Stimulated activated CD8-positive, alpha-beta memory T cell treated with anti-CD3 and anti-CD28 coated beads, Interleukin-15, amount 100 ng/mL, for 24 hours (primary cell): Measurements from ENCODE around the gene VAV2.
"Not testable (repeated sequence)": the region's sequence is repeated elsewhere in the genome, so short reads cannot be mapped to it uniquely, and the experiment has no call there.

ENCODE experiments used
- DNase-seq: peaks from one replicate; pipeline ENCODE4 v3.0.0-alpha.2; 2020; ENCODE audit warnings: low read depth

The VAV2 gene

GRCh38 chr9:133916159-133916541, 76.0 kb downstream of the VAV2 start:
- DNase-seq, result no peak

GRCh38 chr9:133915534-133916158, 76.5 kb downstream of the VAV2 start:
- no peak for DNase-seq

GRCh38 chr9:133914442-133915342, 77.4 kb downstream of the VAV2 start:
- no peak for DNase-seq

- DNase-seq, result no peak
Observed at GRCh38 chr9:133913571-133914369, 78.4 kb downstream of the VAV2 start.

- no peak for DNase-seq
Observed at GRCh38 chr9:133910855-133911514, 81.1 kb downstream of the VAV2 start.

- no peak for DNase-seq
Observed at GRCh38 chr9:133906932-133907910, 84.9 kb downstream of the VAV2 start.

GRCh38 chr9:133906218-133906617, 85.9 kb downstream of the VAV2 start:
- DNase-seq, result no peak

GRCh38 chr9:133905493-133905892, 86.6 kb downstream of the VAV2 start:
- no peak for DNase-seq

- no peak for DNase-seq
Observed at GRCh38 chr9:133904346-133905090, 87.6 kb downstream of the VAV2 start.

- no peak for DNase-seq
Observed at GRCh38 chr9:133901184-133901835, 90.8 kb downstream of the VAV2 start.

- DNase-seq, result no peak
Observed at GRCh38 chr9:133897675-133898074, 94.4 kb downstream of the VAV2 start.

GRCh38 chr9:133896007-133896406, 96.1 kb downstream of the VAV2 start:
- not testable (repeated sequence) for DNase-seq

- DNase-seq, result no peak
Observed at GRCh38 chr9:133895335-133895734, 96.8 kb downstream of the VAV2 start.

- DNase-seq, result no peak
Observed at GRCh38 chr9:133894377-133895321, 97.5 kb downstream of the VAV2 start.

GRCh38 chr9:133893191-133893994, 98.7 kb downstream of the VAV2 start:
- no peak for DNase-seq

- DNase-seq, result no peak
Observed at GRCh38 chr9:133892193-133892920, 99.8 kb downstream of the VAV2 start.

GRCh38 chr9:133891741-133892140, 100.4 kb downstream of the VAV2 start:
- no peak for DNase-seq
